Fibroblast of lung (primary cell): ENCODE results near the gene EFCAB10.

Source experiments
- EZH2 ChIP-seq: IDR thresholded peaks from 2 replicates; pipeline ENCODE4 v1.5.1; 2012; ENCODE audit warnings: low read length, control low read depth, mild to moderate bottlenecking; ENCODE audit errors: missing control alignments
- TF ChIP-seq, protein P1 (sequence below), 2 donors: IDR thresholded peaks in 1 of 2; conservative IDR thresholded peaks in 1 of 2; 1 replicate in 1 of 2; 2 replicates in 1 of 2; pipeline ENCODE4 v1.5.1; 2011 to 2012; ENCODE audit warnings: low read length in 2 of 2, control low read depth in 1 of 2, inconsistent platforms in 1 of 2, low read depth in 1 of 2, mild to moderate bottlenecking in 1 of 2

DNA sequence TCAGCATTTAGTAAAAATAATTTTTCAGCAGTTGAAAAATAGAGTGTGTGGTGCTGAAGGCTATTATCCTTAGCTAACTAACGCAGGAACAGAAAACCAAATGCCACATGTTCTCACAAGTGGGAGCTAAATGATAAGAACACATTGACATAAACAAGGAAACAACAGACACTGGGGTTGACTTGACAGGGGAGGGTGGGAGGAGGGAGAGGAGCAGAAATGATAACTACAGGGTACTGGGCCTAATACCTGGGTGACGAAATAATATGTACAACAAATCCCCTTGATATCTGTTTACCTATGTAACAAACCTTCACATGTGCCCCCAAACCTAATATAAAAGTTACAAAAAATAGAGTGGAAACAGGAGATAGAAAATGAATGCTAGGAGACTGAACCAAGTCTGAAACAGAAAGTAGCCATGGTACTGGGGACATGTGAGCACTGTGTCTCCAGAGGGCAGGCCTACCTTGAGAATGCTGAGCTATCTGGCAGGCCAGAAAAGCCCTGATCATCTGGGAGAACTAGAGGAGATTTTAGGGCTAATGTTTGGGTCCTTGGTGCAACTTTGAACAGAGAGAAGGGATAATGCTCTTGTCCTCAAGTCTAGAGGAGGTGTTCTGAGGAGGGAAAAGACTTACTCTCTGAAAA, 4.7 kb upstream of the EFCAB10 start:
- TF ChIP-seq, protein P1, sequence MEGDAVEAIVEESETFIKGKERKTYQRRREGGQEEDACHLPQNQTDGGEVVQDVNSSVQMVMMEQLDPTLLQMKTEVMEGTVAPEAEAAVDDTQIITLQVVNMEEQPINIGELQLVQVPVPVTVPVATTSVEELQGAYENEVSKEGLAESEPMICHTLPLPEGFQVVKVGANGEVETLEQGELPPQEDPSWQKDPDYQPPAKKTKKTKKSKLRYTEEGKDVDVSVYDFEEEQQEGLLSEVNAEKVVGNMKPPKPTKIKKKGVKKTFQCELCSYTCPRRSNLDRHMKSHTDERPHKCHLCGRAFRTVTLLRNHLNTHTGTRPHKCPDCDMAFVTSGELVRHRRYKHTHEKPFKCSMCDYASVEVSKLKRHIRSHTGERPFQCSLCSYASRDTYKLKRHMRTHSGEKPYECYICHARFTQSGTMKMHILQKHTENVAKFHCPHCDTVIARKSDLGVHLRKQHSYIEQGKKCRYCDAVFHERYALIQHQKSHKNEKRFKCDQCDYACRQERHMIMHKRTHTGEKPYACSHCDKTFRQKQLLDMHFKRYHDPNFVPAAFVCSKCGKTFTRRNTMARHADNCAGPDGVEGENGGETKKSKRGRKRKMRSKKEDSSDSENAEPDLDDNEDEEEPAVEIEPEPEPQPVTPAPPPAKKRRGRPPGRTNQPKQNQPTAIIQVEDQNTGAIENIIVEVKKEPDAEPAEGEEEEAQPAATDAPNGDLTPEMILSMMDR (conservative IDR thresholded peaks at IDR 0.05 in 1 of 2, IDR thresholded peaks at IDR 0.05 in 1 of 2; ENCODE audit: low read depth in 1 of 2, low read length in 2 of 2) = no peak
- TF ChIP-seq EZH2 = no peak
